ENCODE data around the gene ZNF746.

DNA sequence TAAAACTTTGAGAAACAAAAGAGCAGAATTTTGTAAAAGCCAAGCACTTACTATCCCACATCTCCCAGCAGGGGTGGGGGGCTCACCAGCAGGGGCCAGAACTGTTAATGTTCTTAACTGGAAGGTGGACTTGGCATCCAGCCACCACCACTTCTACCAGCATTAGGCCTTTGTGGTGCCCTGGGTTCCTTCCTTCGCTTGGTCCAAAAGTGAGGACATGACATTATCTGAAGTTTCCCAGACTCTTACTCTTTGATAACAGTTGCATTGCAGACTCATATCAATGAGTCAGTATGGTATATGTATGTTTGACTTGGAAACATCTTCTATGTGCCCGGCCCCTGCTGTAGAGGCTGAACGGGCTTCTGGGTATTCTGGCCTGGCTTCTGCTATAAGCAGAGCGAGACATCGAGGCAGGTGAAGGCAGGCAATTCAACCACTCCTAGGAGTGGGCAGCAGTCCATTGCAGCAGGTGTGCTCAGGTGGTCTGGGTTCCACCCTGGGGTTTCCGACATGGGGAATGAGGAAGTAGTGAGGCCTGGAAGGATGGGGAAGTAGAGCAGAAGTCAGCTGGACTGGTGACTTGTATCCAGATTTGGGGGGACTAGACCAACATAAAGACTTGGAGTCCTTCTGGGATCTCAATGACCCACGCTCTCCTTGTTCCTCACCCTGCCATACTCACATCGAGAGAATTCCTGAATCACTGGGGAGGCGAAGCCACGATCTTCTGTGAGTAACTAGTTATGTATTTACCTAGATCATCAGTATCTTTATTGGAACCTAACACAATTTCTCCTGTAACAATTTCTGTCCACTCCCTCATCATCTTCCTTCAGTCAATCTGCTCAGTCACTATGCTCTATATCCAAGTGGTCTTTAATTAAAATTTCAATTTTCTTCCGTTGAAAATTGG, 40.8 kb downstream of the ZNF746 start:
- TF ChIP-seq ZNF624 (tag by site-specific recombination; IDR thresholded peaks at IDR 0.05) (no peak), ZNF530 (tag by site-specific recombination; IDR thresholded peaks at IDR 0.05; ENCODE audit: low read depth) (no peak)
